CD4-positive, alpha-beta memory T cell (primary cell): ENCODE results near the gene DOCK10. TPM values are rescaled to one million over a fixed set of nuclear protein-coding genes. Genes with fewer than 3 reads are reported as not detected.

Source experiments
- CTCF ChIA-PET: fragments of 350-600 bp; sonication (Branson Sonifier 250); formaldehyde crosslinking; loops from one replicate; lab custom pipeline; 2021; ENCODE audit warnings: inconsistent platforms; ENCODE audit not compliant: partially characterized antibody; lab: Charles Lee
- POLR2A ChIA-PET: fragments of 350-600 bp; sonication (Branson Sonifier 250); formaldehyde crosslinking; loops from one replicate; lab custom pipeline; 2021; ENCODE audit not compliant: partially characterized antibody; lab: Charles Lee
- DNase-seq, 5 donors: peaks; one replicate each; pipeline versions ENCODE4 v3.0.0 to v3.0.0-alpha.2; 2020 to 2022; ENCODE audit warnings: mixed read lengths in 1 of 5
- H3K27ac ChIP-seq: one replicate; pipeline ENCODE4 v1.7.0; 2013; ENCODE audit warnings: low read depth, low read length
- H3K27me3 ChIP-seq: 2 replicates; pipeline ENCODE4 v1.7.0; 2013; ENCODE audit warnings: mild to moderate bottlenecking, low read length, moderate library complexity; ENCODE audit not compliant: insufficient read depth
- H3K36me3 ChIP-seq: 2 replicates; pipeline ENCODE4 v1.7.0; 2013; ENCODE audit warnings: mild to moderate bottlenecking, low read length, moderate library complexity; ENCODE audit not compliant: insufficient read depth
- H3K4me1 ChIP-seq: 2 replicates; pipeline ENCODE4 v1.7.0; 2013; ENCODE audit warnings: mild to moderate bottlenecking, low read length, moderate library complexity; ENCODE audit not compliant: insufficient read depth
- H3K4me3 ChIP-seq, 2 donors: one replicate each; pipeline ENCODE4 v1.7.0; 2013; ENCODE audit warnings: low read length in 2 of 2, mild to moderate bottlenecking in 1 of 2
- H3K9me3 ChIP-seq, 2 donors: one replicate each; pipeline ENCODE4 v1.7.0; 2013; ENCODE audit warnings: low read length in 2 of 2, control low read depth in 1 of 2; ENCODE audit not compliant: control insufficient read depth in 1 of 2
- H3K27ac Mint-ChIP-seq, 7 donors: one replicate each; pipeline ENCODE4 v1.8.0; 2020 to 2021; ENCODE audit warnings: mixed read lengths in 7 of 7, mild to moderate bottlenecking in 6 of 7, inconsistent platforms in 3 of 7, moderate library complexity in 3 of 7
- H3K27me3 Mint-ChIP-seq, 2 donors: one replicate each; pipeline ENCODE4 v1.8.0; 2020 to 2021; ENCODE audit warnings: mixed read lengths in 2 of 2
- H3K36me3 Mint-ChIP-seq, 2 donors: one replicate each; pipeline ENCODE4 v1.8.0; 2020 to 2021; ENCODE audit warnings: mixed read lengths in 2 of 2, inconsistent platforms in 1 of 2, mild to moderate bottlenecking in 1 of 2
- H3K4me1 Mint-ChIP-seq, 4 donors: one replicate each; pipeline ENCODE4 v1.8.0; 2020 to 2021; ENCODE audit warnings: mixed read lengths in 4 of 4, mild to moderate bottlenecking in 1 of 4
- H3K4me3 Mint-ChIP-seq, 8 donors: one replicate each; pipeline ENCODE4 v1.8.0; 2020 to 2021; ENCODE audit warnings: mixed read lengths in 8 of 8, mild to moderate bottlenecking in 7 of 8, moderate library complexity in 6 of 8, inconsistent platforms in 3 of 8
- H3K9me3 Mint-ChIP-seq, 8 donors: one replicate each; pipeline ENCODE4 v1.8.0; 2020 to 2021; ENCODE audit warnings: mixed read lengths in 8 of 8, mild to moderate bottlenecking in 5 of 8, inconsistent platforms in 3 of 8, moderate library complexity in 1 of 8
- intact Hi-C: fragments of 100-400 bp; cut with micrococcal nuclease; formaldehyde crosslinking; loops from one replicate; pipeline ENCODE4 v1.15.1; 2023
- polyA plus RNA-seq, 2 donors: library from polyadenylated mRNA; unstranded; fragments of 300-500 nt; fragmentation: Illumina TruSeq; gene quantifications; one replicate each; pipeline ENCODE4 v1.2.3, GENCODE V29; 2021
- total RNA-seq, 2 experiments: library from RNA; stranded (reverse); gene quantifications; one replicate each; pipeline ENCODE4 v1.2.3, GENCODE V29; 2021

The DOCK10 gene
- total and polyA plus RNA-seq, 4 experiments from 2014 or later = 26.0 to 186 (median 125) TPM

GRCh38 chr2:224927011-224927410 lies 115.3 kb downstream of the DOCK10 start:
- Histone ChIP-seq H3K4me1 (peaks cover 100% of the 10 kb centered on the region), H3K36me3 (peaks cover 18% of the 10 kb centered on the region), H3K27me3 (no peaks in the 10 kb centered on the region), H3K4me3 (no peak overlapping the region), H3K9me3 (no peaks in the 10 kb centered on the region), H3K27ac (peak overlapping the region; percentile 63)
- ChIA-PET POLR2A (interaction anchor here (0.9 to 11.0 kb wide), 13 partner anchors 16 to 125 kb away, joined by 3 to 279 read pairs (median 4); partner anchors contain the start of gene DOCK10), CTCF (interaction anchor here (1.0 to 10.0 kb wide), 13 partner anchors 12 to 82 kb away, joined by 3 to 92 read pairs (median 5); no protein-coding TSS in a partner anchor)
- H3K4me3 Mint-ChIP-seq = peak overlapping the region; percentile 1 to 72 (median 68)
- intact Hi-C loops = loop anchor here (5.0 kb wide), 3 partner anchors 40 to 340 kb away; partner anchors contain the start of genes CUL3 and DOCK10
- H3K27ac Mint-ChIP-seq = peak overlapping the region; percentile 92 to 99 (median 96)
- no peak for DNase-seq
- H3K4me1 Mint-ChIP-seq = peaks cover 91 to 100% (median 94%) of the 10 kb centered on the region in 4 donors
- peaks cover 39 to 66% of the 10 kb centered on the region in 2 donors for H3K36me3 Mint-ChIP-seq
- H3K9me3 Mint-ChIP-seq = peaks cover 0 to 2% (median 0%) of the 10 kb centered on the region in 8 donors
- H3K27me3 Mint-ChIP-seq = no peaks in the 10 kb centered on the region

GRCh38 chr2:224925810-224926100 lies 116.5 kb downstream of the DOCK10 start:
- CTCF ChIA-PET = interaction anchor here (2.1 to 10.0 kb wide), 3 partner anchors 21 to 77 kb away, joined by 5 to 92 read pairs (median 5); no protein-coding TSS in a partner anchor
- H3K36me3 Mint-ChIP-seq = peaks cover 33 to 59% of the 10 kb centered on the region in 2 donors
- POLR2A ChIA-PET = interaction anchor here (2.5 to 11.0 kb wide), 2 partner anchors 19 to 75 kb away, joined by 14 to 279 read pairs; no protein-coding TSS in a partner anchor

GRCh38 chr2:224925061-224925809 lies 117.0 kb downstream of the DOCK10 start:
- H3K9me3 ChIP-seq = no peaks in the 10 kb centered on the region
- Mint-ChIP-seq H3K36me3 (peaks cover 27 to 54% of the 10 kb centered on the region in 2 donors), H3K27ac (peak overlapping the region; percentile 92 to 99 (median 96)), H3K4me1 (peaks cover 75 to 87% (median 78%) of the 10 kb centered on the region in 4 donors), H3K4me3 (peak overlapping the region in 7 of 8 donors; percentile 7 to 76 (median 63)), H3K27me3 (no peaks in the 10 kb centered on the region), H3K9me3 (peaks cover 0 to 2% (median 0%) of the 10 kb centered on the region in 8 donors)
- ChIA-PET CTCF (interaction anchor here (0.8 to 10.0 kb wide), 3 partner anchors 39 to 77 kb away, joined by 3 to 92 read pairs (median 5); no protein-coding TSS in a partner anchor), POLR2A (interaction anchor here (2.5 to 11.0 kb wide), 2 partner anchors 20 to 76 kb away, joined by 14 to 279 read pairs; no protein-coding TSS in a partner anchor)
- H3K27me3 ChIP-seq = no peaks in the 10 kb centered on the region
- H3K4me1 ChIP-seq = peaks cover 90% of the 10 kb centered on the region
- H3K4me3 ChIP-seq = no peak overlapping the region
- intact Hi-C loops = loop anchor here (5.0 kb wide), 3 partner anchors 38 to 338 kb away; partner anchors contain the start of genes CUL3 and DOCK10
- peak overlapping the region; percentile 63 for H3K27ac ChIP-seq
- H3K36me3 ChIP-seq = peaks cover 5% of the 10 kb centered on the region
- DNase-seq = no peak

More at GRCh38 chr2:224925810-224926100, 116.5 kb downstream of the DOCK10 start:
- peaks cover 0 to 2% (median 0%) of the 10 kb centered on the region in 8 donors for H3K9me3 Mint-ChIP-seq
- H3K4me3 Mint-ChIP-seq = peak overlapping the region in 7 of 8 donors; percentile 9 to 76 (median 67)
- no peaks in the 10 kb centered on the region for H3K27me3 Mint-ChIP-seq
- peaks cover 80 to 92% (median 83%) of the 10 kb centered on the region in 4 donors for H3K4me1 Mint-ChIP-seq
- no peak overlapping the region for H3K4me3 ChIP-seq
- H3K27ac ChIP-seq = peak overlapping the region; percentile 63
- no peak for DNase-seq
- peak overlapping the region; percentile 92 to 99 (median 96) for H3K27ac Mint-ChIP-seq
- H3K4me1 ChIP-seq = peaks cover 95% of the 10 kb centered on the region
- no peaks in the 10 kb centered on the region for H3K9me3 ChIP-seq
- intact Hi-C loops = loop anchor here (1.0 to 5.0 kb wide), 5 partner anchors 38 to 338 kb away; partner anchors contain the start of genes CUL3 and DOCK10
- H3K27me3 ChIP-seq = no peaks in the 10 kb centered on the region
- H3K36me3 ChIP-seq = peaks cover 9% of the 10 kb centered on the region

GRCh38 chr2:224924631-224925030 lies 117.6 kb downstream of the DOCK10 start:
- no peak for DNase-seq
- Mint-ChIP-seq H3K27me3 (no peaks in the 10 kb centered on the region), H3K4me3 (peak overlapping the region in 7 of 8 donors; percentile 7 to 76 (median 60)), H3K9me3 (peaks cover 0 to 2% (median 0%) of the 10 kb centered on the region in 8 donors), H3K27ac (peak overlapping the region; percentile 84 to 99 (median 96)), H3K4me1 (peaks cover 71 to 81% (median 75%) of the 10 kb centered on the region in 4 donors), H3K36me3 (peaks cover 26 to 52% of the 10 kb centered on the region in 2 donors)
- Histone ChIP-seq H3K4me1 (peaks cover 90% of the 10 kb centered on the region), H3K36me3 (peaks cover 5% of the 10 kb centered on the region), H3K27ac (peak overlapping the region; percentile 63), H3K4me3 (no peak overlapping the region), H3K27me3 (no peaks in the 10 kb centered on the region), H3K9me3 (no peaks in the 10 kb centered on the region)
- intact Hi-C loops = loop anchor here (5.0 kb wide), 3 partner anchors 37 to 337 kb away; partner anchors contain the start of genes CUL3 and DOCK10
- CTCF ChIA-PET = interaction anchor here (0.8 to 10.0 kb wide), 2 partner anchors 39 to 78 kb away, joined by 3 to 92 read pairs; no protein-coding TSS in a partner anchor
- POLR2A ChIA-PET = no interaction called here

- Mint-ChIP-seq H3K4me3 (peak overlapping the region in 5 of 8 donors; percentile 27 to 65 (median 44)), H3K9me3 (no peaks in the 10 kb centered on the region), H3K27me3 (no peaks in the 10 kb centered on the region), H3K4me1 (peaks cover 50 to 57% (median 51%) of the 10 kb centered on the region in 4 donors), H3K36me3 (peaks cover 14 to 30% of the 10 kb centered on the region in 2 donors), H3K27ac (peak overlapping the region; percentile 45 to 96 (median 77))
- H3K27me3 ChIP-seq = no peaks in the 10 kb centered on the region
- CTCF ChIA-PET = interaction anchor here (0.7 to 0.9 kb wide), 3 partner anchors 35 to 145 kb away, joined by 3 to 4 read pairs (median 3); no protein-coding TSS in a partner anchor
- H3K27ac ChIP-seq = peak overlapping the region; percentile 41
- no peaks in the 10 kb centered on the region for H3K9me3 ChIP-seq
- POLR2A ChIA-PET = interaction anchor here (0.6 to 1.7 kb wide), 3 partner anchors 11 to 19 kb away, joined by 3 to 13 read pairs (median 3); no protein-coding TSS in a partner anchor
- H3K36me3 ChIP-seq = peaks cover 16% of the 10 kb centered on the region
- intact Hi-C loops = no loop called here
- DNase-seq = no peak
- H3K4me1 ChIP-seq = peaks cover 67% of the 10 kb centered on the region
- no peak overlapping the region for H3K4me3 ChIP-seq
These were observed 120.0 kb downstream of the DOCK10 start for GRCh38 chr2:224922142-224922727.

GRCh38 chr2:224919472-224920110 lies 122.7 kb downstream of the DOCK10 start:
- POLR2A ChIA-PET = no interaction called here
- CTCF ChIA-PET = interaction anchor here (0.6 to 2.2 kb wide), 2 partner anchors 63 to 79 kb away, joined by 3 to 5 read pairs; no protein-coding TSS in a partner anchor

More at GRCh38 chr2:224919472-224920110, 122.7 kb downstream of the DOCK10 start:
- Histone ChIP-seq H3K27ac (no peak overlapping the region), H3K36me3 (peaks cover 22% of the 10 kb centered on the region), H3K27me3 (no peaks in the 10 kb centered on the region), H3K4me1 (peaks cover 48% of the 10 kb centered on the region), H3K9me3 (no peaks in the 10 kb centered on the region), H3K4me3 (no peak overlapping the region)
- intact Hi-C loops = no loop called here
- no peak overlapping the region for H3K27ac Mint-ChIP-seq
- H3K27me3 Mint-ChIP-seq = no peaks in the 10 kb centered on the region
- peaks cover 8 to 22% of the 10 kb centered on the region in 2 donors for H3K36me3 Mint-ChIP-seq
- peaks cover 24 to 46% (median 29%) of the 10 kb centered on the region in 4 donors for H3K4me1 Mint-ChIP-seq
- no peak overlapping the region for H3K4me3 Mint-ChIP-seq
- DNase-seq = no peak
- no peaks in the 10 kb centered on the region for H3K9me3 Mint-ChIP-seq
